ENCODE measurements around the gene CDH11. TPM values are rescaled to one million over a fixed set of nuclear protein-coding genes. Genes with fewer than 3 reads are reported as not detected.

The CDH11 gene
- total RNA-seq, 1 donor from 2014 or later: 145 TPM

- H3K27ac ChIP-seq: no peak overlapping the region
- H3K27me3 ChIP-seq: no peaks in the 10 kb centered on the region
- H3K36me3 ChIP-seq: no peaks in the 10 kb centered on the region
- peaks cover 0 to 3% of the 10 kb centered on the region in 2 donors for H3K4me1 ChIP-seq
- intact Hi-C loops (cut with DNase I): loop anchor here (5.0 kb wide), 1 partner anchor 272 kb away; no protein-coding TSS in a partner anchor
- DNase-seq (ENCODE audit: low spot score in 2 of 2): no peak
- no peak overlapping the region for H3K4me3 ChIP-seq
- TF ChIP-seq, protein P1, sequence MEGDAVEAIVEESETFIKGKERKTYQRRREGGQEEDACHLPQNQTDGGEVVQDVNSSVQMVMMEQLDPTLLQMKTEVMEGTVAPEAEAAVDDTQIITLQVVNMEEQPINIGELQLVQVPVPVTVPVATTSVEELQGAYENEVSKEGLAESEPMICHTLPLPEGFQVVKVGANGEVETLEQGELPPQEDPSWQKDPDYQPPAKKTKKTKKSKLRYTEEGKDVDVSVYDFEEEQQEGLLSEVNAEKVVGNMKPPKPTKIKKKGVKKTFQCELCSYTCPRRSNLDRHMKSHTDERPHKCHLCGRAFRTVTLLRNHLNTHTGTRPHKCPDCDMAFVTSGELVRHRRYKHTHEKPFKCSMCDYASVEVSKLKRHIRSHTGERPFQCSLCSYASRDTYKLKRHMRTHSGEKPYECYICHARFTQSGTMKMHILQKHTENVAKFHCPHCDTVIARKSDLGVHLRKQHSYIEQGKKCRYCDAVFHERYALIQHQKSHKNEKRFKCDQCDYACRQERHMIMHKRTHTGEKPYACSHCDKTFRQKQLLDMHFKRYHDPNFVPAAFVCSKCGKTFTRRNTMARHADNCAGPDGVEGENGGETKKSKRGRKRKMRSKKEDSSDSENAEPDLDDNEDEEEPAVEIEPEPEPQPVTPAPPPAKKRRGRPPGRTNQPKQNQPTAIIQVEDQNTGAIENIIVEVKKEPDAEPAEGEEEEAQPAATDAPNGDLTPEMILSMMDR (IDR thresholded peaks at IDR 0.05): no peak
- H3K9me3 ChIP-seq: no peaks in the 10 kb centered on the region
These were observed 17.4 kb downstream of the CDH11 start for GRCh38 chr16:65104471-65104870.

GRCh38 chr16:65102326-65102725, 19.5 kb downstream of the CDH11 start:
- Histone ChIP-seq H3K27ac (no peak overlapping the region), H3K27me3 (no peaks in the 10 kb centered on the region), H3K4me1 (peaks cover 0 to 3% of the 10 kb centered on the region in 2 donors), H3K4me3 (no peak overlapping the region), H3K36me3 (no peaks in the 10 kb centered on the region), H3K9me3 (no peaks in the 10 kb centered on the region)
- TF ChIP-seq, protein P1 (IDR thresholded peaks at IDR 0.05): no peak
- intact Hi-C loops (cut with DNase I): loop anchor here (5.0 kb wide), 1 partner anchor 270 kb away; no protein-coding TSS in a partner anchor
- DNase-seq (ENCODE audit: low spot score in 2 of 2): no peak

- intact Hi-C loops (cut with DNase I): loop anchor here (5.0 kb wide), 1 partner anchor 269 kb away; no protein-coding TSS in a partner anchor
- no peak for DNase-seq (ENCODE audit: low spot score in 2 of 2)
- H3K27me3 ChIP-seq: no peaks in the 10 kb centered on the region
- peaks cover 0 to 3% of the 10 kb centered on the region in 2 donors for H3K4me1 ChIP-seq
- TF ChIP-seq, protein P1 (IDR thresholded peaks at IDR 0.05): no peak
- no peak overlapping the region for H3K27ac ChIP-seq
- no peak overlapping the region for H3K4me3 ChIP-seq
- H3K9me3 ChIP-seq: no peaks in the 10 kb centered on the region
- no peaks in the 10 kb centered on the region for H3K36me3 ChIP-seq
These were observed 20.9 kb downstream of the CDH11 start for GRCh38 chr16:65101009-65101408.

DNA sequence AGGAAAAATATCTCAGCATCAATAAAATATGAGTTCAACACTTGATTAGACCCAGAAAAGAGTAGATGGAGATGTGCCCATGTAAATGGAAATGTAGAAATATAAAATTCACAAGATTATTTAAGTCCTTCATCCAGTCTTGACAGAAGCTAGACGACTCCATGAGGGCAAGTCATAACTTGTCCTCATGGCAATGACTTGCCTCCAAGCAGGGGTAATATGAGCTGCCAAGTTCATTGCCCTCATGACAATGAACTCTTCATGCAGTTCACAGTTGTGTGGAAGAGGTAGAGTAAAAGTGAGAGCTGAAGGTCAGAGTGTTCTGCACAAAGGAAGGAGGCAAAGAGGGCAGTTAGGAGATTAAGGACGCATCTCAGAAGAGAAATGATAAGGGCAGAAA, 22.3 kb downstream of the CDH11 start:
- H3K27me3 ChIP-seq: no peaks in the 10 kb centered on the region
- H3K36me3 ChIP-seq: no peaks in the 10 kb centered on the region
- H3K4me3 ChIP-seq: no peak overlapping the region
- no peak for DNase-seq (ENCODE audit: low spot score in 2 of 2)
- intact Hi-C loops (cut with DNase I): loop anchor here (5.0 kb wide), 1 partner anchor 267 kb away; no protein-coding TSS in a partner anchor
- H3K4me1 ChIP-seq: no peaks in the 10 kb centered on the region
- no peaks in the 10 kb centered on the region for H3K9me3 ChIP-seq
- no peak overlapping the region for H3K27ac ChIP-seq
- TF ChIP-seq, protein P1 (IDR thresholded peaks at IDR 0.05): no peak

DNA sequence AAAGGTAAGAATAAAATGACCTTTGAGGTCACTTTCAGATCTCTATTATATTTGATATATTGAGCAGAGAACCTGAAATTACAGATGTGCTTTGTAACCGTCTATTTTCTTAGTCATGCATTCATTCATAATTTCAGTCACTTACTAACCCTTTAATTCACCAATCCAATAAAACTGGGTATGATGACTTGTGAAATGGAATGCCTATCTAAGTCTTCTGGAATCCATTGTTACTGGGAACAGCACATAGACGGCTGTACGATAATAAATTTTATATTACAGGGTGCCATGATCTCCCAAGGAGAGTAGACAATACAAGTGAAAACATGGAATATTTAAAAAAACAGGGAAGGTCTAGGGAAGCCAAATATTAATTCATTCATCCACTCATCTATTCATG, 22.9 kb downstream of the CDH11 start:
- Histone ChIP-seq H3K4me1 (no peaks in the 10 kb centered on the region), H3K27me3 (no peaks in the 10 kb centered on the region), H3K36me3 (no peaks in the 10 kb centered on the region), H3K4me3 (no peak overlapping the region), H3K9me3 (no peaks in the 10 kb centered on the region), H3K27ac (no peak overlapping the region)
- intact Hi-C loops (cut with DNase I): no loop called here
- no peak for DNase-seq (ENCODE audit: low spot score in 2 of 2)
- TF ChIP-seq, protein P1 (IDR thresholded peaks at IDR 0.05): no peak

GRCh38 chr16:65097296-65097695, 24.6 kb downstream of the CDH11 start:
- no peak overlapping the region for H3K27ac ChIP-seq
- no peak overlapping the region for H3K4me3 ChIP-seq
- TF ChIP-seq, protein P1 (IDR thresholded peaks at IDR 0.05): no peak
- no peak for DNase-seq (ENCODE audit: low spot score in 2 of 2)
- intact Hi-C loops (cut with DNase I): no loop called here
- H3K9me3 ChIP-seq: no peaks in the 10 kb centered on the region
- H3K36me3 ChIP-seq: no peaks in the 10 kb centered on the region
- H3K4me1 ChIP-seq: no peaks in the 10 kb centered on the region
- no peaks in the 10 kb centered on the region for H3K27me3 ChIP-seq
